Measurements from ENCODE around the gene ARHGEF6.

GRCh38 chrX:136766785-136767103 lies 14.0 kb downstream of the ARHGEF6 start:
- TF ChIP-seq CTCF (IDR thresholded peaks at IDR 0.05; ENCODE audit: low read depth, low read length, missing input control) (no peak), JUND (IDR thresholded peaks at IDR 0.05) (no peak), MAX (IDR thresholded peaks at IDR 0.05) (no peak), TAF1 (conservative IDR thresholded peaks at IDR 0.05) (no peak), HNF4A (conservative IDR thresholded peaks at IDR 0.05) (no peak)

Measured in liver (tissue), 3 donors.